Ishikawa (cell line): ENCODE results near the gene CD3E.

ENCODE experiments used
- CREB1 ChIP-seq: IDR thresholded peaks from 2 replicates; pipeline ENCODE4 v1.6.1; 2012; ENCODE audit warnings: low read depth
- EGR1 ChIP-seq: IDR thresholded peaks from 2 replicates; pipeline ENCODE4 v1.6.1; 2012
- EP300 ChIP-seq: IDR thresholded peaks from 2 replicates; pipeline ENCODE4 v1.6.1; 2012; ENCODE audit warnings: borderline replicate concordance
- FOXM1 ChIP-seq: IDR thresholded peaks from 2 replicates; pipeline ENCODE4 v1.6.1; 2012; ENCODE audit warnings: low read depth, borderline replicate concordance
- MAX ChIP-seq: IDR thresholded peaks from 2 replicates; pipeline ENCODE4 v1.6.1; 2012
- RAD21 ChIP-seq: IDR thresholded peaks from 2 replicates; pipeline ENCODE4 v1.6.1; 2012; ENCODE audit warnings: low read depth
- USF1 ChIP-seq: IDR thresholded peaks from 2 replicates; pipeline ENCODE4 v1.6.1; 2012
- YY1 ChIP-seq: IDR thresholded peaks from 2 replicates; pipeline ENCODE4 v1.6.1; 2012; ENCODE audit warnings: low read depth
- TF ChIP-seq, protein P1 (sequence below): IDR thresholded peaks from 2 replicates; pipeline ENCODE4 v1.6.1; 2012; ENCODE audit warnings: low read depth, mild to moderate bottlenecking

- TF ChIP-seq RAD21 (no peak), CREB1 (no peak), USF1 (no peak), EP300 (no peak), YY1 (no peak), EGR1 (no peak), MAX (no peak), FOXM1 (no peak)
- TF ChIP-seq, protein P1, sequence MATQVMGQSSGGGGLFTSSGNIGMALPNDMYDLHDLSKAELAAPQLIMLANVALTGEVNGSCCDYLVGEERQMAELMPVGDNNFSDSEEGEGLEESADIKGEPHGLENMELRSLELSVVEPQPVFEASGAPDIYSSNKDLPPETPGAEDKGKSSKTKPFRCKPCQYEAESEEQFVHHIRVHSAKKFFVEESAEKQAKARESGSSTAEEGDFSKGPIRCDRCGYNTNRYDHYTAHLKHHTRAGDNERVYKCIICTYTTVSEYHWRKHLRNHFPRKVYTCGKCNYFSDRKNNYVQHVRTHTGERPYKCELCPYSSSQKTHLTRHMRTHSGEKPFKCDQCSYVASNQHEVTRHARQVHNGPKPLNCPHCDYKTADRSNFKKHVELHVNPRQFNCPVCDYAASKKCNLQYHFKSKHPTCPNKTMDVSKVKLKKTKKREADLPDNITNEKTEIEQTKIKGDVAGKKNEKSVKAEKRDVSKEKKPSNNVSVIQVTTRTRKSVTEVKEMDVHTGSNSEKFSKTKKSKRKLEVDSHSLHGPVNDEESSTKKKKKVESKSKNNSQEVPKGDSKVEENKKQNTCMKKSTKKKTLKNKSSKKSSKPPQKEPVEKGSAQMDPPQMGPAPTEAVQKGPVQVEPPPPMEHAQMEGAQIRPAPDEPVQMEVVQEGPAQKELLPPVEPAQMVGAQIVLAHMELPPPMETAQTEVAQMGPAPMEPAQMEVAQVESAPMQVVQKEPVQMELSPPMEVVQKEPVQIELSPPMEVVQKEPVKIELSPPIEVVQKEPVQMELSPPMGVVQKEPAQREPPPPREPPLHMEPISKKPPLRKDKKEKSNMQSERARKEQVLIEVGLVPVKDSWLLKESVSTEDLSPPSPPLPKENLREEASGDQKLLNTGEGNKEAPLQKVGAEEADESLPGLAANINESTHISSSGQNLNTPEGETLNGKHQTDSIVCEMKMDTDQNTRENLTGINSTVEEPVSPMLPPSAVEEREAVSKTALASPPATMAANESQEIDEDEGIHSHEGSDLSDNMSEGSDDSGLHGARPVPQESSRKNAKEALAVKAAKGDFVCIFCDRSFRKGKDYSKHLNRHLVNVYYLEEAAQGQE, result no peak
These were observed 10.5 kb upstream of the CD3E start for GRCh38 chr11:118294053-118294452.
